Heart left ventricle (tissue), 16 donors: Measurements from ENCODE around the gene KCNQ2. TPM values are rescaled to one million over a fixed set of nuclear protein-coding genes. Genes with fewer than 3 reads are reported as not detected.

Source experiments
- ATAC-seq, 4 donors: fragments of 200-7000 bp; cut with Tn5 transposase; one replicate each; pipeline ENCODE4 v1.9.1; 2020 to 2022; ENCODE audit warnings: moderate library complexity in 4 of 4, mild to moderate bottlenecking in 3 of 4, moderate number of reproducible peaks in 1 of 4
- DNase-seq, 5 donors: peaks; one replicate each; pipeline ENCODE4 v3.0.0-alpha.2; 2020
- H3K27ac ChIP-seq, 12 donors: fragments of 200-600 bp; sonication (generic) in 4 of 12; one replicate each; pipeline versions ENCODE4 v1.5.0 to v1.8.0; 2016 to 2022; ENCODE audit warnings: mild to moderate bottlenecking in 2 of 12
- H3K27me3 ChIP-seq, 9 donors: fragments of 200-600 bp; sonication (generic) in 2 of 9; one replicate each; pipeline versions ENCODE4 v1.5.1 to v1.8.0; 2016 to 2022; ENCODE audit warnings: mild to moderate bottlenecking in 3 of 9
- H3K36me3 ChIP-seq, 9 donors: fragments of 200-600 bp; sonication (generic) in 2 of 9; one replicate each; pipeline versions ENCODE4 v1.5.0 to v1.8.0; 2018 to 2022; ENCODE audit warnings: mild to moderate bottlenecking in 2 of 9
- H3K4me1 ChIP-seq, 12 donors: fragments of 200-600 bp; sonication (generic) in 4 of 12; one replicate each; pipeline versions ENCODE4 v1.5.0 to v1.8.0; 2016 to 2022; ENCODE audit warnings: mild to moderate bottlenecking in 3 of 12
- H3K4me3 ChIP-seq, 12 donors: fragments of 200-600 bp; sonication (generic) in 4 of 12; one replicate each; pipeline versions ENCODE4 v1.5.0 to v1.8.0; 2017 to 2022; ENCODE audit warnings: mild to moderate bottlenecking in 9 of 12, moderate library complexity in 4 of 12
- H3K9me3 ChIP-seq, 12 donors: fragments of 200-600 bp; sonication (generic) in 4 of 12; one replicate each; pipeline versions ENCODE4 v1.5.0 to v1.8.0; 2016 to 2022; ENCODE audit warnings: mild to moderate bottlenecking in 1 of 12
- POLR2A ChIP-seq, 2 donors: fragments of 450-650 bp; IDR thresholded peaks; one replicate each; pipeline ENCODE4 v1.6.1; 2017; ENCODE audit warnings: antibody characterized with exemption in 2 of 2, mild to moderate bottlenecking in 2 of 2, moderate library complexity in 2 of 2
- WGBS, 4 donors: extraction: QIAGEN DNeasy Blood & Tissue Kit in 2 of 4; methylation state at CpG; one replicate each; pipeline versions ENCODE4 v1.1.5 to v1.1.7; 2013 to 2018; 5-methylcytosine and 5-hydroxymethylcytosine counted together
- intact Hi-C, 10 donors: fragments of 100-400 bp; cut with DNase I; formaldehyde crosslinking; loops; one replicate each; pipeline versions ENCODE4 v1.11.1 to v1.14.2; 2022
- long read RNA-seq, 3 donors: library from polyadenylated mRNA; unstranded; transcript quantifications; one replicate each; pipeline ENCODE4 v2.0.0, GENCODE V29; 2020 to 2021
- polyA plus RNA-seq, 2 donors: library from polyadenylated mRNA; stranded (reverse); fragments of 200-250 nt; gene quantifications; one replicate each; pipeline ENCODE4 v1.2.3, GENCODE V29; 2013
- total RNA-seq, 9 donors: library from RNA; depleted of rRNA in 2 of 9; stranded (reverse); fragments of >200 nt in 2 of 9; fragmentation: NEBNext Ultra II Directional in 3 of 9; extraction: Animal tissue kit (Norgen Biotek cat#: 25700) in 3 of 9; gene quantifications; one replicate each; pipeline versions ENCODE4 v1.1.0 to v1.2.4, GENCODE V29; 2016 to 2023
- TF ChIP-seq, protein P1 (sequence below), 12 donors: fragments of 200-600 bp; sonication (generic) in 4 of 12; IDR thresholded peaks; one replicate each; pipeline versions ENCODE4 v1.5.0 to v1.8.0; 2018 to 2022; ENCODE audit warnings: antibody characterized with exemption in 12 of 12, mild to moderate bottlenecking in 5 of 12
- donor health status: ischemic (EF 13 %, LVEDD 7.1; RV severe dilation, severe dysfunction).
- donor health status: healthy with polysubstance abuse.
- donor health status: DM: no; HTN: yes; CAD: no.
- donor health status: DM: no; HTN: no; CAD: no.
- donor health status: ischemic (EF 25% LVEDD 6.9; RV normal size, moderate dysfunction).
- donor health status: ischemic (EF 25% LVEDD 5.7; RV mildly dilated, moderate dysfunction).
- donor health status: healthy.
- donor health status: DM: yes; HTN: yes; CAD: no.
- donor health status: ischemic (EF 35%, LVEDD 5.7; RV mildly dilated, moderate dysfunction).
- donor health status: nonischemic (EF 11% LVEDD 7.7; RV severe dilation, severe dysfunction).
- donor health status: DM: yes; HTN: yes; CAD: no.
- donor health status: PGD.
- donor health status: ischemic (EF 29% LVEDD 5.4; RV normal size, mild dysfunction).
- donor health status: nonischemic (EF 23%, LVEDD 6.1; RV moderate dilation, normal function).

Gene KCNQ2
- total RNA-seq (1 to 10 TPM in 2 of 9 donors, under 1 TPM in 2, not detected in 5; 0.06 to 2.6 (median 0.65) TPM), polyA plus RNA-seq (not detected)
- long read RNA-seq, donor 1: 0 reads
- long read RNA-seq, donor 2, partial matches to known transcripts: 1 of 3 reads
- long read RNA-seq, donor 2, other reads (novel, unspliced or antisense): 2 of 3 reads
- long read RNA-seq, donor 3: 0 reads

DNA sequence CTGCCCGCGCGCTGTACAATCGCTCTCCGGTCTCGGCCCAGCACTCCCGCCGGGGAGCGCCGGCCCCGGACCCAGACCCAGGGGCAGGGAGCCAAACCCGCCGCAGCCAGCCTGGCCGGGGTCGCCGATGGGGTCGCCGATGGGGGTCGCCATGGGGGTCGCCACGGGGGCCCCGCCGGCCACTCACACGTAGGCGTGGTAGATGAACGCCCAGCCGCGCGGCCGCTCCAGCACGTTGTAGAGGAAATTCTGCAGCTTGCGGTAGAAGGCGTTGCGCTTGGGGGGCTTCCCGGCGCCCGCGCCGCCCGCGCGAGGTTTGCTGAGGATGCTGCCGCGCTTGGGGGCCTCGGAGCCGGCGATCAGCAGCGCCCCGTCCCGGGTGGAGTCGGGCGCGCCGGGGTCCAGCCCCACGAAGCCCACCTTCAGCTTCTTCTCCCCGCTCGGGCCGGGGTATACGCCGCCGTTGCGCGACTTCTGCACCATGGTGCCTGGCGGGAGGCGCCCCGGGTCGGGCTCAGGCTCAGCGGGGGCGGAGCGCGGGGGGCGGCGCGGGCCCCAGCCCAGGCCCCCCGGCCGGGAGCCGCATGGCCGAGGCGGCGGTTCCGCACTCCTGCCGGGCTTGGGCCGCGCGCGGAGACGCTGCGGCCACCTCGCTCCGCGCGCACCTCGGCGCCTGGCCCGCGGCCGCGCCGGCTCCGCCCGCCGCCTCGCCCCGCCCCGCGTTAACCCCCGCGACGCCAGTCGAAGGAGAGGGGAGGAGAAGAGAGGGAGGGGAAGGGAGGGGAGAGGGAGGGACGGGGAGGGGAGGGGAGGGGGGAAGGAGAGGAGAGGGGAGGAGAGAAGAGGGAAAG, at the start of gene KCNQ2:
TSS of gene KCNQ2 (minus strand) at position 675 of the 851 bp plus-strand sequence. CDS start at position 483, 192 bp downstream.
- TF ChIP-seq POLR2A (IDR thresholded peaks at IDR 0.05): no peak
- TF ChIP-seq, protein P1, sequence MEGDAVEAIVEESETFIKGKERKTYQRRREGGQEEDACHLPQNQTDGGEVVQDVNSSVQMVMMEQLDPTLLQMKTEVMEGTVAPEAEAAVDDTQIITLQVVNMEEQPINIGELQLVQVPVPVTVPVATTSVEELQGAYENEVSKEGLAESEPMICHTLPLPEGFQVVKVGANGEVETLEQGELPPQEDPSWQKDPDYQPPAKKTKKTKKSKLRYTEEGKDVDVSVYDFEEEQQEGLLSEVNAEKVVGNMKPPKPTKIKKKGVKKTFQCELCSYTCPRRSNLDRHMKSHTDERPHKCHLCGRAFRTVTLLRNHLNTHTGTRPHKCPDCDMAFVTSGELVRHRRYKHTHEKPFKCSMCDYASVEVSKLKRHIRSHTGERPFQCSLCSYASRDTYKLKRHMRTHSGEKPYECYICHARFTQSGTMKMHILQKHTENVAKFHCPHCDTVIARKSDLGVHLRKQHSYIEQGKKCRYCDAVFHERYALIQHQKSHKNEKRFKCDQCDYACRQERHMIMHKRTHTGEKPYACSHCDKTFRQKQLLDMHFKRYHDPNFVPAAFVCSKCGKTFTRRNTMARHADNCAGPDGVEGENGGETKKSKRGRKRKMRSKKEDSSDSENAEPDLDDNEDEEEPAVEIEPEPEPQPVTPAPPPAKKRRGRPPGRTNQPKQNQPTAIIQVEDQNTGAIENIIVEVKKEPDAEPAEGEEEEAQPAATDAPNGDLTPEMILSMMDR (IDR thresholded peaks at IDR 0.05): no peak
- no peaks in the 10 kb centered on the region for H3K36me3 ChIP-seq
- intact Hi-C loops: no loop called here
- ATAC-seq (no peak), DNase-seq (no peak)
- H3K4me1 ChIP-seq: peaks cover 0 to 17% (median 6%) of the 10 kb centered on the region in 12 donors
- H3K27me3 ChIP-seq: peaks cover 36 to 91% (median 61%) of the 10 kb centered on the region in 9 donors
- no peaks in the 10 kb centered on the region for H3K9me3 ChIP-seq
- 0 to 1% (median 0%) methylated on average over 13 to 110 of the region's 111 CpGs for WGBS, 4 donors
- no peak within 1 kb of the TSS for H3K27ac ChIP-seq
- H3K4me3 ChIP-seq: peak within 1 kb of the TSS in 4 of 12 donors; percentile 4 to 39 (median 24)

DNA sequence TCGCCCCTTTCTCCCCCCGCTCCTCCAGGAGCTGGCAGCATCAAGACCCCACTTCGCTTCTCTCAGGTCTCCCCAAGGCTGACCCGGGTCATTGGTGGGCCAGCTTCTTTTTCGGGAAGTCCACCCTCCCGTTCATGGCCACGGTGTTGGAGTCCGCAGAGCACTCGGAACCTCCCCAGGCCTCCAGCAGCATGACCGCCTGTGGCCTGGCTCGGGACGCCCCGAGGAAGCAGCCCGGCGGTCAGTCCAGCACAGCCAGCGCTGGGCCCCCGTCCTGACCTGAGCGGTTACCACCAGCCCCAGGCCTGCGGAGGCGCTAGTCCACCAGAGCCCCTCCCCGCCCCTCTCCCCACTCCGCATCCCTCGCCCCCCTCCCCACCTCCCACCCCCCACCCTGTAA, 49.1 kb upstream of the KCNQ2 start:
- WGBS, 4 donors: 24 to 39% (median 26%) methylated on average over 14 to 23 of the region's 23 CpGs
- H3K9me3 ChIP-seq: peaks cover 0 to 9% (median 0%) of the 10 kb centered on the region in 12 donors
- H3K4me1 ChIP-seq: peaks cover 0 to 35% (median 22%) of the 10 kb centered on the region in 12 donors
- DNase-seq (peak in 3 of 5 donors; percentile 29 to 51 (median 33)), ATAC-seq (no peak)
- peak overlapping the region; percentile 73 to 98 (median 88) for H3K4me3 ChIP-seq
- peaks cover 0 to 21% (median 2%) of the 10 kb centered on the region in 9 donors for H3K36me3 ChIP-seq
- H3K27ac ChIP-seq: peak overlapping the region in 10 of 12 donors; percentile 89 to 99 (median 96)
- H3K27me3 ChIP-seq: no peaks in the 10 kb centered on the region
- intact Hi-C loops: loop anchor here in 5 of 10 donors (1.0 to 10.0 kb wide), 4 partner anchors 24 to 79 kb away; no protein-coding TSS in a partner anchor
- TF ChIP-seq, protein P1 (IDR thresholded peaks at IDR 0.05): no peak
- TF ChIP-seq POLR2A (IDR thresholded peaks at IDR 0.05): no peak

DNA sequence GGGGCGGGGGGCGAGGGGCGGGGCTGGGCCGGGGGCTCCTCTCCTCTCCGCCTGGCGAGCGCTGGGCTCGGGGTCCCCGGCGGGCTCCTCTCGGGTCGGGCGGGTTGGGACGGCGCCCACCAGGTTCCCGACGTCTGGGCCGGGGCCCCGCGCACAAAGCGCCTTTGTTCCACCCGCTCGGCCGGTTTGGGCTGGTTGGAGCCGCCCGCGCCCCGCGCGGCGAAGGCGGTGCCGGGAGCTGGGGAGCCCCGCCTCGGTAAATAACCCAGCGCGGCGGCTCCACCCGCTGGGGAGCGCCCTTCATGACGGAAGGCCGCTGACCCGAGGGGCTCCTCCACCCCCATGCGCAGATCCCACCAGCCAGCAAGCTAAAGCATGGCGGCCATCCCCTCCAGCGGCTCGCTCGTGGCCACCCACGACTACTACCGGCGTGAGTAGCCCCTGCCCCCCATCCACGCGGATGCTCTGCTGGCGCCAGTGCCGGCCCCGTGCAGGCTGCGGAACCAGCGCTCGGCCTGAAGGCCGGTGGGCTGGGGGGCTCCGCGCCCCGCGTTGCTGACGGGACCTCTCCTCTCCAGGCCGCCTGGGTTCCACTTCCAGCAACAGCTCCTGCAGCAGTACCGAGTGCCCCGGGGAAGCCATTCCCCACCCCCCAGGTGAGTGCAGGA, 48.6 kb upstream of the KCNQ2 start:
- Histone ChIP-seq H3K9me3 (peaks cover 0 to 9% (median 0%) of the 10 kb centered on the region in 12 donors), H3K4me1 (peaks cover 0 to 35% (median 22%) of the 10 kb centered on the region in 12 donors), H3K27ac (peak overlapping the region; percentile 89 to 99 (median 97)), H3K27me3 (no peaks in the 10 kb centered on the region), H3K36me3 (peaks cover 0 to 21% (median 2%) of the 10 kb centered on the region in 9 donors), H3K4me3 (peak overlapping the region; percentile 73 to 98 (median 88))
- WGBS, 4 donors: 1 to 7% (median 2%) methylated on average over 26 to 68 of the region's 68 CpGs
- intact Hi-C loops: loop anchor here in 6 of 10 donors (1.0 to 10.0 kb wide), 5 partner anchors 24 to 79 kb away; no protein-coding TSS in a partner anchor
- DNase-seq: peak; percentile 52 to 83 (median 72)
- peak in 3 of 4 donors; percentile 34 to 68 (median 66) for ATAC-seq
- TF ChIP-seq POLR2A (IDR thresholded peaks at IDR 0.05): no peak
- TF ChIP-seq, protein P1 (IDR thresholded peaks at IDR 0.05): peak in 4 of 12 donors; percentile 8 to 39 (median 24)
